HCT116 (cell line): ENCODE measurements around the gene LPIN1. TPM values are rescaled to one million over a fixed set of nuclear protein-coding genes. Genes with fewer than 3 reads are reported as not detected.

ENCODE experiments used
- ATAC-seq: fragments of 200-7000 bp; cut with Tn5 transposase; 2 replicates; pipeline ENCODE4 v1.9.1; 2020; ENCODE audit warnings: mild to moderate bottlenecking, moderate library complexity
- BruUV-seq: library from RNA; stranded (reverse); fragments of 400-500 nt; replicated peaks from 2 replicates; lab custom pipeline; 2021; lab: Mats Ljungman, UMichigan
- CTCF ChIA-PET: fragments of 300-600 bp; sonication (Branson Sonifier 250); formaldehyde crosslinking; loops from one replicate; lab custom pipeline; 2021; ENCODE audit warnings: antibody characterized with exemption; lab: Charles Lee
- POLR2A ChIA-PET: fragments of 300-600, 350-600 bp; sonication (Branson Sonifier 250); formaldehyde crosslinking; loops from one replicate; lab custom pipeline; 2021; ENCODE audit warnings: antibody characterized with exemption; lab: Charles Lee
- RAD21 ChIA-PET, 2 experiments: fragments of 300-600 bp; sonication (Branson Sonifier 250); formaldehyde crosslinking; loops; one replicate each; lab custom pipeline; 2023; ENCODE audit warnings: low total read pairs in 2 of 2; ENCODE audit not compliant: uncharacterized antibody in 2 of 2, unreplicated experiment in 2 of 2, low non-redundant PET in 1 of 2; lab: Charles Lee
- DNase-seq: peaks from one replicate; pipeline ENCODE4 v3.0.0-alpha.2; 2010; ENCODE audit warnings: low read depth, low spot score
- H2AFZ ChIP-seq: fragments of 200-600 bp; shearing (Covaris generic), sonication (generic); 2 replicates; pipeline ENCODE4 v1.6.1; 2017; ENCODE audit warnings: low read depth, mixed run types, mixed read lengths, antibody characterized with exemption, low read length; ENCODE audit not compliant: poor library complexity, severe bottlenecking
- H3K27ac ChIP-seq: 2 replicates; pipeline ENCODE4 v1.5.1; 2012; ENCODE audit warnings: low read depth, low read length
- H3K27me3 ChIP-seq: fragments of 200-600 bp; sonication (generic); 2 replicates; pipeline ENCODE4 v1.6.1; 2016; ENCODE audit warnings: mixed run types, low read length, mixed read lengths; ENCODE audit not compliant: insufficient read depth
- H3K36me3 ChIP-seq, 2 experiments: fragments of 200-500 bp in 1 of 2; fragments of 200-600 bp in 1 of 2; sonication (Bioruptor generic) in 1 of 2; sonication (generic) in 1 of 2; 2 replicates each; pipeline versions ENCODE4 v1.5.1 to v1.6.1; 2014 to 2016; ENCODE audit warnings: low read length in 2 of 2, inconsistent platforms in 1 of 2, mixed read lengths in 1 of 2, mixed run types in 1 of 2; ENCODE audit not compliant: insufficient read depth in 2 of 2, control insufficient read depth in 1 of 2
- H3K4me1 ChIP-seq, 2 experiments: fragments of 200-600 bp in 1 of 2; sonication (generic) in 1 of 2; 2 replicates each; pipeline versions ENCODE4 v1.5.1 to v1.6.1; 2012 to 2017; ENCODE audit warnings: low read length in 2 of 2, inconsistent platforms in 1 of 2, mild to moderate bottlenecking in 1 of 2, mixed read lengths in 1 of 2, mixed run types in 1 of 2, moderate library complexity in 1 of 2; ENCODE audit not compliant: insufficient read depth in 2 of 2, control insufficient read depth in 1 of 2
- H3K4me2 ChIP-seq: fragments of 200-600 bp; sonication (generic); 2 replicates; pipeline ENCODE4 v1.6.1; 2017; ENCODE audit warnings: mixed run types, low read length, mixed read lengths
- H3K4me3 ChIP-seq, 2 experiments: fragments of 200-600 bp in 1 of 2; sonication (generic) in 1 of 2; replicated peaks in 1 of 2; 2 replicates each; pipeline ENCODE4 v1.5.1; 2011 to 2016; ENCODE audit warnings: low read length in 2 of 2, control low read depth in 1 of 2, low read depth in 1 of 2, mild to moderate bottlenecking in 1 of 2, mixed read lengths in 1 of 2, mixed run types in 1 of 2
- H3K79me2 ChIP-seq: fragments of 200-600 bp; sonication (generic); 2 replicates; pipeline ENCODE4 v1.6.1; 2017; ENCODE audit warnings: mild to moderate bottlenecking, mixed run types, low read length, moderate library complexity, mixed read lengths; ENCODE audit not compliant: insufficient read depth
- H3K9ac ChIP-seq: fragments of 200-600 bp; sonication (generic); 2 replicates; pipeline ENCODE4 v1.6.1; 2016; ENCODE audit warnings: low read length, mixed read lengths
- H3K9me2 ChIP-seq: fragments of 200-600 bp; sonication (generic), shearing (Covaris generic); 2 replicates; pipeline ENCODE4 v1.6.1; 2017; ENCODE audit warnings: mixed run types, mild to moderate bottlenecking, moderate library complexity; ENCODE audit not compliant: insufficient read depth
- H3K9me3 ChIP-seq, 2 experiments: fragments of 200-500 bp in 1 of 2; fragments of 200-600 bp in 1 of 2; sonication (Bioruptor generic) in 1 of 2; sonication (generic) in 1 of 2; 2 replicates each; pipeline ENCODE4 v1.6.1; 2014 to 2017; ENCODE audit warnings: low read length in 2 of 2, mixed read lengths in 2 of 2, inconsistent platforms in 1 of 2, low read depth in 1 of 2, mild to moderate bottlenecking in 1 of 2, mixed run types in 1 of 2, moderate library complexity in 1 of 2; ENCODE audit not compliant: control insufficient read depth in 1 of 2, insufficient read depth in 1 of 2
- H4K20me1 ChIP-seq: fragments of 200-600 bp; sonication (generic), shearing (Covaris generic); 2 replicates; pipeline ENCODE4 v1.6.1; 2017; ENCODE audit warnings: mixed run types, mild to moderate bottlenecking, moderate library complexity; ENCODE audit not compliant: insufficient read depth
- CBX3 ChIP-seq: IDR thresholded peaks from 2 replicates; pipeline ENCODE4 v1.6.1; 2012; ENCODE audit warnings: low read depth
- CEBPB ChIP-seq: IDR thresholded peaks from 2 replicates; pipeline ENCODE4 v1.6.1; 2012; ENCODE audit warnings: low read depth
- EGR1 ChIP-seq: IDR thresholded peaks from 2 replicates; pipeline ENCODE4 v1.6.1; 2012; ENCODE audit warnings: low read depth
- FOSL1 ChIP-seq: IDR thresholded peaks from 2 replicates; pipeline ENCODE4 v1.6.1; 2012; ENCODE audit warnings: low read depth
- JUND ChIP-seq: IDR thresholded peaks from 2 replicates; pipeline ENCODE4 v1.6.1; 2012
- RAD21 ChIP-seq: IDR thresholded peaks from 2 replicates; pipeline ENCODE4 v1.6.1; 2012; ENCODE audit warnings: low read depth, mild to moderate bottlenecking
- intact Hi-C: fragments of 100-400 bp; cut with micrococcal nuclease; formaldehyde crosslinking; loops from 2 replicates; pipeline ENCODE4 v1.10.0; 2022
- total RNA-seq: library from RNA; stranded (reverse); gene quantifications from one replicate; pipeline ENCODE4 v1.2.1, GENCODE V29; 2021; ENCODE audit not compliant: unreplicated experiment

The LPIN1 gene
- total RNA-seq, 1 experiment from 2014 or later, result 16.7 TPM

DNA sequence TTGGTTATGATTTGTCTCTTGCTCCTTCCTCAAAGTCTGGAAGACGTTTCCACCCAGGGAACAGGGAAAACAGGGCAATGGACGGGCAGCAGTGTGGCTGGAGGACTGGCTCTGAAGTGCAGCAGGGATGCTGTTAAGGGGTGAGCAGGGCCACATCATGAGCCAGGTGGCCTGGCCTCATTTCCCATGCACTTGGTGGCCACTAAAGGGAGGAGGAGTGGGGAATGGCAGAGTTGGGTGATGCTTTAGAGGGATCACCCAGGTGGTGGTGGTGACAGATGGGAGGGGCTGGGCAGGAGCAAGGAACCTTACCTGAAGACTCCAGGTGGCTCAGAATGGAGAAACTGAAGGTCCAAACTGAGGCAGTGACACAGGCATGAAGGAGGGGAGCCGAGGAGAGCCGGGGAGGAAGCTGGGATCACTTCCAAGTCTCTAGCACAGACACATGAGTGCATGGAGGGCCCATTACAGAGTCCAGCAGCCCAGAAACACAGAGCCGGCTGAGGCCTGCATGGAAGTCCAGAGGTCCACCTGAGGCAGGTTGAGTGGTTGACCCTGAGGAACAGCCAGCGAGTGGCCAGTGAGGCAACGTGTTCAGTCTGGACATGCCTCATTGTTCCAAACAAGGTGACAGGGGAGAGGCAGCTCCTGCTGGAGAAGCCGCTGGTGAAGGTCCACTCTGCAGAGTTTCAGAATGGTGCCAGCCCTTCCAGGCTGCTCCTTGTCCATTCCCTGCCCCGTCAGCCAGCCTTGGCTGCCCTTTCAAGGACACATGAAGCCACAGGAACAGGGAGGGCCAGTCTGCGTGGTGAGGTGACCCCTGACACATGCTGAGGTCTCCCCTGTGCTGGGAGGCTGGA lies 91.7 kb downstream of the LPIN1 start:
- H3K9me2 ChIP-seq, result no peaks in the 10 kb centered on the region
- no peak for ATAC-seq
- no peaks in the 10 kb centered on the region for H3K79me2 ChIP-seq
- ChIA-PET RAD21 (no interaction called here), CTCF (no interaction called here), POLR2A (no interaction called here)
- H3K9ac ChIP-seq, result no peak overlapping the region
- BruUV-seq, result no TSS peak
- TF ChIP-seq RAD21 (no peak), EGR1 (no peak), JUND (no peak), CEBPB (no peak)
- no peak overlapping the region for H3K27ac ChIP-seq
- H2AFZ ChIP-seq, result no peak overlapping the region
- no peak for DNase-seq
- no peaks in the 10 kb centered on the region for H4K20me1 ChIP-seq
- intact Hi-C loops, result loop anchor here (10.0 kb wide), 1 partner anchor 337 kb away; no protein-coding TSS in a partner anchor
- H3K4me1 ChIP-seq, result no peaks in the 10 kb centered on the region
- no peak overlapping the region for H3K4me3 ChIP-seq
- no peaks in the 10 kb centered on the region for H3K9me3 ChIP-seq
- no peak overlapping the region for H3K4me2 ChIP-seq
- no peaks in the 10 kb centered on the region for H3K27me3 ChIP-seq
- H3K36me3 ChIP-seq, result no peaks in the 10 kb centered on the region

DNA sequence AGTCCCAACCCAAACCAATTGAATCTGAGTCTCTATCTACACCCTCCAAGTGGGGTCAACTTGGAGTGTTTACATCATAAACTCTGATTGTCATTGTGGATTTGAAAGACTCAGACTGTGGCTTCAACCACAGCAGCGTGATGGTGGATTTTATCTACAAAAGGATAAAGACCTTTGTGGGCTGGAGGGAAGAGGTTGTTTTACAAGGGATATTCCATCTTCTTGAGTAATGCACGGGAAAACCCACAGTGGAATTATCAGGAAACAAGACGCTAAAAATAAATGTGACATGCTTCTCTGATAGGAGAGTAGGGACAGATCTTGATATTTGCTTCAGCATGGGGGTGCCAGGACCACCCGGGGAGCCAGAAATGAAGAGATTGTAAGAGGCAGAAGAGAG lies 93.5 kb downstream of the LPIN1 start:
- Histone ChIP-seq H3K27ac (no peak overlapping the region), H4K20me1 (no peaks in the 10 kb centered on the region), H3K79me2 (no peaks in the 10 kb centered on the region), H3K9me2 (no peaks in the 10 kb centered on the region), H2AFZ (no peak overlapping the region), H3K27me3 (no peaks in the 10 kb centered on the region), H3K9me3 (no peaks in the 10 kb centered on the region), H3K9ac (no peak overlapping the region), H3K36me3 (no peaks in the 10 kb centered on the region), H3K4me1 (no peaks in the 10 kb centered on the region), H3K4me2 (no peak overlapping the region), H3K4me3 (no peak overlapping the region)
- intact Hi-C loops, result loop anchor here (10.0 kb wide), 1 partner anchor 335 kb away; no protein-coding TSS in a partner anchor
- no TSS peak for BruUV-seq
- TF ChIP-seq FOSL1, result no peak
- TF ChIP-seq CBX3, result no peak
- ChIA-PET RAD21 (no interaction called here), CTCF (no interaction called here), POLR2A (no interaction called here)
- ATAC-seq, result no peak
- no peak for DNase-seq
